ENCODE results near the gene RRP15. TPM values are rescaled to one million over a fixed set of nuclear protein-coding genes. Genes with fewer than 3 reads are reported as not detected.

Gene RRP15
- total RNA-seq, 1 donor from 2014 or later = 9.0 TPM

GRCh38 chr1:218355278-218355677 lies 70.2 kb downstream of the RRP15 start:
- no peak for DNase-seq (ENCODE audit: low read depth)
- no peak for TF ChIP-seq CTCF (conservative IDR thresholded peaks at IDR 0.05; ENCODE audit: low read depth, low read length)

GRCh38 chr1:218357211-218357892 lies 72.3 kb downstream of the RRP15 start:
- H3K4me3 ChIP-seq (ENCODE audit: low read depth, low read length) = no peak overlapping the region
- no peak for TF ChIP-seq CTCF (conservative IDR thresholded peaks at IDR 0.05; ENCODE audit: low read depth, low read length)
- no peak for DNase-seq (ENCODE audit: low read depth)

More at GRCh38 chr1:218355278-218355677, 70.2 kb downstream of the RRP15 start:
- H3K4me3 ChIP-seq (ENCODE audit: low read depth, low read length) = no peak overlapping the region

- no peak for DNase-seq (ENCODE audit: low read depth)
- H3K4me3 ChIP-seq (ENCODE audit: low read depth, low read length) = no peak overlapping the region
- no peak for TF ChIP-seq CTCF (conservative IDR thresholded peaks at IDR 0.05; ENCODE audit: low read depth, low read length)
Observed at GRCh38 chr1:218357893-218358232, 72.8 kb downstream of the RRP15 start.

GRCh38 chr1:218361298-218362065 lies 76.4 kb downstream of the RRP15 start:
- no peak overlapping the region for H3K4me3 ChIP-seq (ENCODE audit: low read depth, low read length)
- peak; percentile 69 for TF ChIP-seq CTCF (conservative IDR thresholded peaks at IDR 0.05; ENCODE audit: low read depth, low read length)
- no peak for DNase-seq (ENCODE audit: low read depth)

- no peak for TF ChIP-seq CTCF (conservative IDR thresholded peaks at IDR 0.05; ENCODE audit: low read depth, low read length)
- H3K4me3 ChIP-seq (ENCODE audit: low read depth, low read length) = no peak overlapping the region
- DNase-seq (ENCODE audit: low read depth) = no peak
Observed at GRCh38 chr1:218362418-218363076, 77.5 kb downstream of the RRP15 start.

GRCh38 chr1:218363141-218363540 lies 78.0 kb downstream of the RRP15 start:
- no peak for DNase-seq (ENCODE audit: low read depth)
- H3K4me3 ChIP-seq (ENCODE audit: low read depth, low read length) = no peak overlapping the region
- TF ChIP-seq CTCF (conservative IDR thresholded peaks at IDR 0.05; ENCODE audit: low read depth, low read length) = no peak

Measured in epithelial cell of proximal tubule (primary cell).